Measurements from ENCODE around the gene DHRSX.

The DHRSX gene

GRCh38 chrX:2187352-2188115 lies 313.2 kb downstream of the DHRSX start:
- no peak for DNase-seq

GRCh38 chrX:2185341-2186082 lies 315.3 kb downstream of the DHRSX start:
- no peak for DNase-seq

GRCh38 chrX:2184089-2184488 lies 316.7 kb downstream of the DHRSX start:
- DNase-seq = no peak

GRCh38 chrX:2183193-2183725 lies 317.5 kb downstream of the DHRSX start:
- DNase-seq = no peak

- DNase-seq = no peak
These were observed 323.2 kb downstream of the DHRSX start for GRCh38 chrX:2177541-2177940.

GRCh38 chrX:2176733-2177132 lies 324.0 kb downstream of the DHRSX start:
- no peak for DNase-seq

GRCh38 chrX:2176274-2176673 lies 324.5 kb downstream of the DHRSX start:
- no peak for DNase-seq

GRCh38 chrX:2172359-2172758 lies 328.4 kb downstream of the DHRSX start:
- DNase-seq = no peak
